ENCODE results near the gene MYO5B. TPM values are rescaled to one million over a fixed set of nuclear protein-coding genes. Genes with fewer than 3 reads are reported as not detected.

MYO5B gene
- total and polyA plus RNA-seq, 8 donors = 6.2 to 25.3 (median 12.6) TPM

DNA sequence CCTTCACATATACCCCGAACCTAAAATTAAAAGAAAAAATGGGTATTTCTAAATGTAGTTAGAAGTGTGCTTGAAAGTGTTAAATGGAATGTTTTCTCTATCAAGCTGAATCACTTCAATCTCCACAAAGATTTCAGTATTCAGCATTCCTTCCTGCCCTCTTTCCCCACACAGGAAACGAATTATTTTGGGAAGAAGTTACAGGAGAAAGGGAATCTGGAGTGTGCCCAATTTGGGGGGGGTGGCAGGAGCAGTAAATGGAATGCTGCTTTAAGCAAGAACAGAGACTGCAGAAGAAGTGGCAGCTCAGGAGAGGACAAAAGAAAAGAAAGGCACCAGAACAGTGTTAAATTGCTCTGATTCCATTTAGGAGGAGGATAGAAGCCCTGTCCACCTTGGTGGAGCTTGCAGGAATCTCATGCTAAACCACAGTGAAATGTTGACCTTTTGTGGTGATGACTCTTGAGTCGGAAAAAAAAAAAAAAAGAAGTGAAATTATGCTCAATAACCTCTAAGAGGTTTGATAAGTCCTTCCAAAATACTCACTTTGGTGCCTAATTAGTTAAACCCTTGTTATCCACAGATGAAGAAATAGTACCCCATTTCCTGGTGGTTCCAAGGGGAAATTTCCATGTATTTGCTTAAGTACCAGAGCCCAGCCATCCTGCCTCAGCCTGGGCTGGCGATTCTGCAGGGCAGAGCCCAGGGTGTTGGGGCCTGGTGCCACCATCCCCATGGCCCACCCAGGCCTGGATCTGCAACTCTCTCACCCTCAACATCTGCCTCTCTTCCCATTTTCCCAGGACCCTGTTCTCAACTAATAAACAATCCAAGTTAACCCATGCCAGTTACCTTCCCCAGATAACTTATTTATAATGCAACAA lies 56.5 kb downstream of the MYO5B start:
- ATAC-seq = no peak
- 71 to 72% methylated on average over 4 of the region's 4 CpGs for WGBS, 2 donors

DNA sequence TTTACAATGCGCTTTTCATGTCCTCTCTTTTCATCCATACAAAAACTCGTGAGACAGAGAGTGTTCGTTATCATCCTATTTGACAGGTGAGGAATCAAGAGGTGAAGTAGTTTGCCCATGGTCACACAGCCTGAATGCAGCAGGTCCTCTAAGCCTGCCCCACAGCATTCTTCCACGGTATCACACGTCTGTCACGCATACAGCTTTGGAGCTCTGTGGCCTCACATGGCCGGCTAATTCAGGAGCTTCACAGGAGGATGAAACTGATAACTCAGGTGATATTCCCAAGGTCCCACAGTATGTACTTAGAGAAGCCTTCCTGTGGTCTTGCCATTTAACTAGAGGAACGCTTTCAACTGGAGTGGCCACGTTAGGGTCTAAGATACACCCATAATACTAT lies 59.0 kb downstream of the MYO5B start:
- FAIRE-seq (no peak), ATAC-seq (no peak), DNase-seq (no peak)
- no peak overlapping the region for H3K4me3 ChIP-seq
- intact Hi-C loops (cut with DNase I) = no loop called here
- peaks cover 0 to 5% (median 3%) of the 10 kb centered on the region in 3 donors for H3K4me1 ChIP-seq
- no peaks in the 10 kb centered on the region for H3K36me3 ChIP-seq
- H3K27me3 ChIP-seq = no peaks in the 10 kb centered on the region
- TF ChIP-seq, protein P1, sequence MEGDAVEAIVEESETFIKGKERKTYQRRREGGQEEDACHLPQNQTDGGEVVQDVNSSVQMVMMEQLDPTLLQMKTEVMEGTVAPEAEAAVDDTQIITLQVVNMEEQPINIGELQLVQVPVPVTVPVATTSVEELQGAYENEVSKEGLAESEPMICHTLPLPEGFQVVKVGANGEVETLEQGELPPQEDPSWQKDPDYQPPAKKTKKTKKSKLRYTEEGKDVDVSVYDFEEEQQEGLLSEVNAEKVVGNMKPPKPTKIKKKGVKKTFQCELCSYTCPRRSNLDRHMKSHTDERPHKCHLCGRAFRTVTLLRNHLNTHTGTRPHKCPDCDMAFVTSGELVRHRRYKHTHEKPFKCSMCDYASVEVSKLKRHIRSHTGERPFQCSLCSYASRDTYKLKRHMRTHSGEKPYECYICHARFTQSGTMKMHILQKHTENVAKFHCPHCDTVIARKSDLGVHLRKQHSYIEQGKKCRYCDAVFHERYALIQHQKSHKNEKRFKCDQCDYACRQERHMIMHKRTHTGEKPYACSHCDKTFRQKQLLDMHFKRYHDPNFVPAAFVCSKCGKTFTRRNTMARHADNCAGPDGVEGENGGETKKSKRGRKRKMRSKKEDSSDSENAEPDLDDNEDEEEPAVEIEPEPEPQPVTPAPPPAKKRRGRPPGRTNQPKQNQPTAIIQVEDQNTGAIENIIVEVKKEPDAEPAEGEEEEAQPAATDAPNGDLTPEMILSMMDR (IDR thresholded peaks at IDR 0.05) = no peak
- no peaks in the 10 kb centered on the region for H3K9me3 ChIP-seq
- H3K27ac ChIP-seq = no peak overlapping the region
- 84 to 85% methylated on average over 9 of the region's 9 CpGs for WGBS, 2 donors

More for the DNA sequence above, 56.5 kb downstream of the MYO5B start:
- no peaks in the 10 kb centered on the region for H3K9me3 ChIP-seq
- intact Hi-C loops (cut with DNase I) = no loop called here
- peaks cover 0 to 5% (median 3%) of the 10 kb centered on the region in 3 donors for H3K4me1 ChIP-seq
- TF ChIP-seq, protein P1 (IDR thresholded peaks at IDR 0.05) = no peak
- H3K36me3 ChIP-seq = no peaks in the 10 kb centered on the region
- no peak overlapping the region for H3K4me3 ChIP-seq
- no peak for DNase-seq
- H3K27me3 ChIP-seq = no peaks in the 10 kb centered on the region
- no peak for FAIRE-seq
- H3K27ac ChIP-seq = no peak overlapping the region

DNA sequence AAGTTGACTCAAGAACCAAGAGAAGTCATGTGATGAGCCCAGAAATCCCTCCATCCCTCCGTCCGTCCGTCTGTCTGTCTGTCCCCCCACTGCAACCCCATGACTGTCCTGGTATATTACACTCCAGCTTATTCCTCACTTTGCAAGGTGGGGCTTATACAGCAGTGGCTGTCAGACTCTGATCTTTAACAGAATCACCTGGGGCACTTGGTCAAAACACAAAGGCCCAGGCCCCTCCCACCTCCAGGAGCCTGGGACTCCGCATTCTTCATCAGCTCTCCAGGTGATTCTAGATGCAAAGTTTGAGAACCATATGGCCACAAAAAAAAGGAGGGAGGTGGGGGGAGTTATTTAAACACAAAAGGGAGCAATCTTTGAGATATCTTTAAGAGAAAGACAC lies 61.4 kb downstream of the MYO5B start:
- no peaks in the 10 kb centered on the region for H3K36me3 ChIP-seq
- peaks cover 6 to 9% (median 8%) of the 10 kb centered on the region in 3 donors for H3K4me1 ChIP-seq
- 91% methylated on average over 4 of the region's 4 CpGs for WGBS, 2 donors
- DNase-seq (no peak), ATAC-seq (no peak), FAIRE-seq (no peak)
- no peaks in the 10 kb centered on the region for H3K27me3 ChIP-seq
- H3K27ac ChIP-seq = no peak overlapping the region
- H3K9me3 ChIP-seq = no peaks in the 10 kb centered on the region
- intact Hi-C loops (cut with DNase I) = no loop called here
- no peak overlapping the region for H3K4me3 ChIP-seq
- TF ChIP-seq, protein P1 (IDR thresholded peaks at IDR 0.05) = no peak

DNA sequence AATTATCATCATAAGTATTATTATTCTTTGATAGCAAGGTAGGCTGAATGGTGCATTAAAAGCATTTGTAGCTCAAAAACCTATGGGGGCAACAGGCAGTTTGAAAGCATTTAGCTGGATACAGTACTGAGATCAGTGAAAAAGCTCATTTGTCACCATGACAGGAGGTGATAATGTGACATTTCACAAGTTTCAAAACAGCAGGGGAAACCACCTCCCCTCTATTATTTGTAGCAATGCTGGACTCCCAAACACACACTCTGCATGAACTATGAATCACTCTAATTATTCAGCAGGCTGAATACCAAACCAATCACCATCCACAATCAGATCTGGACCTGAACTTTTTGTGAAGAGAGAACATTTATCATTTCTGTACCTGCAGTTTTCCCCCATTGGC lies 63.4 kb downstream of the MYO5B start:
- Histone ChIP-seq H3K27me3 (no peaks in the 10 kb centered on the region), H3K36me3 (no peaks in the 10 kb centered on the region), H3K9me3 (no peaks in the 10 kb centered on the region), H3K4me3 (no peak overlapping the region), H3K4me1 (peaks cover 7 to 11% (median 9%) of the 10 kb centered on the region in 3 donors), H3K27ac (no peak overlapping the region)
- DNase-seq (no peak), FAIRE-seq (no peak), ATAC-seq (peak in 2 of 4 donors; percentile 39 to 45)
- intact Hi-C loops (cut with DNase I) = no loop called here
- TF ChIP-seq, protein P1 (IDR thresholded peaks at IDR 0.05) = no peak
